H1 (cell line): Measurements from ENCODE around the gene DNAH1. TPM values are rescaled to one million over a fixed set of nuclear protein-coding genes. Genes with fewer than 3 reads are reported as not detected.

Experiments used
- CTCF ChIA-PET: fragments of 300-600 bp; sonication (Branson Sonifier 250); formaldehyde crosslinking; loops from one replicate; lab custom pipeline; 2021; ENCODE audit not compliant: partially characterized antibody; lab: Charles Lee
- POLR2A ChIA-PET: fragments of 300-600 bp; sonication (Branson Sonifier 250); formaldehyde crosslinking; loops from one replicate; lab custom pipeline; 2021; ENCODE audit warnings: inconsistent platforms; ENCODE audit not compliant: partially characterized antibody; lab: Charles Lee
- DNase-seq, 2 experiments: peaks; one replicate each; pipeline versions ENCODE4 v3.0.0 to v3.0.0-alpha.2; 2010 to 2022; ENCODE audit warnings: low spot score in 2 of 2, low read depth in 1 of 2, mixed read lengths in 1 of 2
- FAIRE-seq: peaks from 2 replicates; lab custom pipeline; 2011; peaks lifted over from hg19 to GRCh38; lab: Jason Lieb, UNC
- H2AFZ ChIP-seq: 2 replicates; pipeline ENCODE4 v1.8.1; 2012; ENCODE audit warnings: low read length, inconsistent platforms
- H2AK5ac ChIP-seq: 2 replicates; pipeline ENCODE4 v1.6.1; 2013; ENCODE audit warnings: low read depth, low read length
- H2BK120ac ChIP-seq: replicated peaks from 2 replicates; pipeline ENCODE3; 2013; ENCODE audit warnings: low read depth, low read length, inconsistent platforms
- H2BK12ac ChIP-seq: 2 replicates; pipeline ENCODE4 v1.6.1; 2013; ENCODE audit warnings: low read depth, low read length
- H2BK15ac ChIP-seq: 2 replicates; pipeline ENCODE4 v1.6.1; 2013; ENCODE audit warnings: low read length
- H2BK20ac ChIP-seq: 2 replicates; pipeline ENCODE4 v1.6.1; 2013; ENCODE audit warnings: low read length
- H2BK5ac ChIP-seq: 2 replicates; pipeline ENCODE4 v1.6.1; 2013; ENCODE audit warnings: low read depth, low read length
- H3K14ac ChIP-seq: 2 replicates; pipeline ENCODE4 v1.6.1; 2013; ENCODE audit warnings: inconsistent platforms; ENCODE audit not compliant: insufficient read length
- H3K18ac ChIP-seq: 2 replicates; pipeline ENCODE4 v1.6.1; 2013; ENCODE audit warnings: low read length; ENCODE audit errors: extremely low read depth
- H3K23ac ChIP-seq: 2 replicates; pipeline ENCODE4 v1.6.1; 2013; ENCODE audit warnings: inconsistent platforms; ENCODE audit not compliant: insufficient read length
- H3K23me2 ChIP-seq: 2 replicates; pipeline ENCODE4 v1.6.1; 2013; ENCODE audit warnings: low read depth, low read length
- H3K27ac ChIP-seq: 2 replicates; pipeline ENCODE4 v1.6.1; 2011; ENCODE audit warnings: low read depth, low read length, inconsistent platforms
- H3K27me3 ChIP-seq, 4 experiments: replicated peaks in 1 of 4; 1 replicate in 1 of 4; 2 replicates in 3 of 4; pipeline versions ENCODE4 v1.6.1 to v1.8.1; 2011 to 2013; ENCODE audit warnings: low read length in 3 of 4, mild to moderate bottlenecking in 3 of 4, inconsistent platforms in 2 of 4, mixed read lengths in 2 of 4, moderate library complexity in 1 of 4; ENCODE audit not compliant: control insufficient read depth in 3 of 4, insufficient read depth in 3 of 4; ENCODE audit errors: extremely low read depth in 1 of 4
- H3K36me3 ChIP-seq, 4 experiments: 2 replicates each; pipeline versions ENCODE4 v1.6.1 to v1.8.1; 2011 to 2013; ENCODE audit warnings: mild to moderate bottlenecking in 4 of 4, low read length in 3 of 4, moderate library complexity in 2 of 4, control low read depth in 1 of 4, inconsistent platforms in 1 of 4; ENCODE audit not compliant: insufficient read depth in 4 of 4, control insufficient read depth in 2 of 4
- H3K4ac ChIP-seq: replicated peaks from 2 replicates; pipeline ENCODE3; 2013; ENCODE audit warnings: low read length, low read depth, mixed read lengths, inconsistent platforms; ENCODE audit not compliant: insufficient read length
- H3K4me1 ChIP-seq, 4 experiments: replicated peaks in 1 of 4; 1 replicate in 1 of 4; 2 replicates in 3 of 4; pipeline versions ENCODE4 v1.6.1 to v1.8.1; 2011 to 2013; ENCODE audit warnings: low read length in 3 of 4, inconsistent platforms in 2 of 4, mixed read lengths in 1 of 4; ENCODE audit not compliant: insufficient read depth in 4 of 4, control insufficient read depth in 3 of 4
- H3K4me2 ChIP-seq, 2 experiments: 2 replicates each; pipeline versions ENCODE4 v1.6.1 to v1.8.1; 2011 to 2013; ENCODE audit warnings: low read depth in 2 of 2, low read length in 2 of 2, control low read depth in 1 of 2, inconsistent platforms in 1 of 2, mild to moderate bottlenecking in 1 of 2; ENCODE audit not compliant: insufficient read depth in 1 of 2
- H3K4me3 ChIP-seq, 4 experiments: fragments of 200-600, 300-600 bp in 1 of 4; sonication (generic), shearing (Covaris generic), sonication (Bioruptor Twin) in 1 of 4; 2 replicates each; pipeline versions ENCODE4 v1.5.1 to v1.8.1; 2011 to 2016; ENCODE audit warnings: low read length in 4 of 4, low read depth in 3 of 4, control low read depth in 2 of 4, inconsistent platforms in 2 of 4, mild to moderate bottlenecking in 2 of 4, mixed read lengths in 1 of 4, moderate library complexity in 1 of 4; ENCODE audit not compliant: insufficient read depth in 2 of 4; ENCODE audit errors: extremely low read depth in 1 of 4
- H3K56ac ChIP-seq: replicated peaks from 2 replicates; pipeline ENCODE3; 2013; ENCODE audit warnings: low read depth, mild to moderate bottlenecking, mixed read lengths, low read length, inconsistent platforms; ENCODE audit not compliant: insufficient read length
- H3K79me1 ChIP-seq: 2 replicates; pipeline ENCODE4 v1.6.1; 2013; ENCODE audit warnings: low read depth, low read length, control low read depth
- H3K79me2 ChIP-seq, 2 experiments: 2 replicates each; pipeline versions ENCODE4 v1.6.1 to v1.8.1; 2012 to 2013; ENCODE audit warnings: low read length in 2 of 2, mild to moderate bottlenecking in 2 of 2, inconsistent platforms in 1 of 2; ENCODE audit not compliant: insufficient read depth in 2 of 2, control insufficient read depth in 1 of 2
- H3K9ac ChIP-seq, 4 experiments: replicated peaks in 1 of 4; 1 replicate in 1 of 4; 2 replicates in 3 of 4; pipeline versions ENCODE4 v1.6.1 to v1.8.1; 2011 to 2013; ENCODE audit warnings: low read depth in 3 of 4, low read length in 3 of 4, control low read depth in 2 of 4, mild to moderate bottlenecking in 2 of 4, moderate library complexity in 2 of 4, inconsistent platforms in 1 of 4; ENCODE audit errors: extremely low read depth in 1 of 4
- H3K9me3 ChIP-seq, 2 experiments: 2 replicates each; pipeline versions ENCODE4 v1.6.1 to v1.8.1; 2012 to 2013; ENCODE audit warnings: mild to moderate bottlenecking in 2 of 2, moderate library complexity in 2 of 2, control low read depth in 1 of 2, inconsistent platforms in 1 of 2, low read depth in 1 of 2, low read length in 1 of 2, mixed read lengths in 1 of 2; ENCODE audit not compliant: insufficient read depth in 2 of 2
- H4K20me1 ChIP-seq, 2 experiments: replicated peaks in 1 of 2; 2 replicates each; pipeline versions ENCODE3 to v1.8.1; 2011 to 2013; ENCODE audit warnings: inconsistent platforms in 2 of 2, low read length in 2 of 2, mild to moderate bottlenecking in 1 of 2; ENCODE audit not compliant: insufficient read depth in 2 of 2, control insufficient read depth in 1 of 2
- H4K5ac ChIP-seq: 2 replicates; pipeline ENCODE4 v1.6.1; 2013; ENCODE audit warnings: low read length, low read depth, mixed read lengths, inconsistent platforms; ENCODE audit not compliant: insufficient read length
- H4K8ac ChIP-seq: 2 replicates; pipeline ENCODE4 v1.8.0; 2013; ENCODE audit warnings: mild to moderate bottlenecking, moderate library complexity, low read length, inconsistent platforms; ENCODE audit not compliant: insufficient read depth; ENCODE audit errors: extremely low read depth
- H4K91ac ChIP-seq: replicated peaks from 2 replicates; pipeline ENCODE3; 2013; ENCODE audit warnings: low read length, mixed read lengths, inconsistent platforms; ENCODE audit not compliant: insufficient read length
- CTCF ChIP-seq, 3 experiments: IDR thresholded peaks; 1 replicate in 2 of 3; 2 replicates in 1 of 3; pipeline versions ENCODE4 v1.5.1 to v1.6.1; 2011; ENCODE audit warnings: low read length in 3 of 3, mild to moderate bottlenecking in 3 of 3, inconsistent platforms in 2 of 3, low read depth in 1 of 3, moderate library complexity in 1 of 3; ENCODE audit not compliant: insufficient read depth in 1 of 3; ENCODE audit errors: control extremely low read depth in 1 of 3
- KDM1A ChIP-seq: fragments of 200-600, 300-600 bp; sonication (generic); IDR thresholded peaks from 2 replicates; pipeline ENCODE4 v1.7.1; 2016; ENCODE audit warnings: mild to moderate bottlenecking, low read length, borderline replicate concordance
- RAD21 ChIP-seq, 2 experiments: IDR thresholded peaks in 1 of 2; conservative IDR thresholded peaks in 1 of 2; 2 replicates each; pipeline ENCODE4 v1.6.1; 2011; ENCODE audit warnings: low read depth in 2 of 2, low read length in 2 of 2, improper control_type of control experiment in 1 of 2, inconsistent platforms in 1 of 2, mild to moderate bottlenecking in 1 of 2, moderate library complexity in 1 of 2
- WGBS, 2 experiments: shearing (Covaris generic) in 1 of 2; methylation state at CpG; one replicate each; pipeline versions ENCODE4 v1.1.6 to v1.1.7; 2013 to 2015; ENCODE audit warnings: low lambda C conversion rate in 2 of 2, mixed read lengths in 2 of 2, inconsistent platforms in 1 of 2, low coverage in 1 of 2, missing lambda C conversion rate in 1 of 2; ENCODE audit not compliant: insufficient replicate concordance in 2 of 2, insufficient coverage in 1 of 2, insufficient read length in 1 of 2; ENCODE audit errors: extremely low coverage in 1 of 2, missing lambda C conversion rate in 1 of 2; 5-methylcytosine and 5-hydroxymethylcytosine counted together
- polyA plus RNA-seq, 7 experiments: library from polyadenylated mRNA; depleted of rRNA in 3 of 7; stranded (reverse) in 5 of 7; unstranded in 2 of 7; fragments of >200 nt in 5 of 7; fragments of 200-250 nt in 2 of 7; gene quantifications; 1 replicate in 5 of 7; 2 replicates in 1 of 7; 4 replicates in 1 of 7; pipeline versions ENCODE4 v1.2.1 to v1.2.3, GENCODE V29; 2011 to 2013; ENCODE audit warnings: missing spikeins in 2 of 7, mixed read lengths in 2 of 7
- total RNA-seq: library from RNA; stranded (reverse); fragmentation: NEBNext Ultra II Directional; extraction: Animal tissue kit (Norgen Biotek cat#: 25700); gene quantifications from 2 replicates; pipeline ENCODE4 v1.2.1, GENCODE V29; 2021

Gene DNAH1
- total and polyA plus RNA-seq, 2 of the 8 experiments (the other 6 are each of a cell fraction or from before 2014, with no cell fraction given): 1.0 to 1.5 TPM

DNA sequence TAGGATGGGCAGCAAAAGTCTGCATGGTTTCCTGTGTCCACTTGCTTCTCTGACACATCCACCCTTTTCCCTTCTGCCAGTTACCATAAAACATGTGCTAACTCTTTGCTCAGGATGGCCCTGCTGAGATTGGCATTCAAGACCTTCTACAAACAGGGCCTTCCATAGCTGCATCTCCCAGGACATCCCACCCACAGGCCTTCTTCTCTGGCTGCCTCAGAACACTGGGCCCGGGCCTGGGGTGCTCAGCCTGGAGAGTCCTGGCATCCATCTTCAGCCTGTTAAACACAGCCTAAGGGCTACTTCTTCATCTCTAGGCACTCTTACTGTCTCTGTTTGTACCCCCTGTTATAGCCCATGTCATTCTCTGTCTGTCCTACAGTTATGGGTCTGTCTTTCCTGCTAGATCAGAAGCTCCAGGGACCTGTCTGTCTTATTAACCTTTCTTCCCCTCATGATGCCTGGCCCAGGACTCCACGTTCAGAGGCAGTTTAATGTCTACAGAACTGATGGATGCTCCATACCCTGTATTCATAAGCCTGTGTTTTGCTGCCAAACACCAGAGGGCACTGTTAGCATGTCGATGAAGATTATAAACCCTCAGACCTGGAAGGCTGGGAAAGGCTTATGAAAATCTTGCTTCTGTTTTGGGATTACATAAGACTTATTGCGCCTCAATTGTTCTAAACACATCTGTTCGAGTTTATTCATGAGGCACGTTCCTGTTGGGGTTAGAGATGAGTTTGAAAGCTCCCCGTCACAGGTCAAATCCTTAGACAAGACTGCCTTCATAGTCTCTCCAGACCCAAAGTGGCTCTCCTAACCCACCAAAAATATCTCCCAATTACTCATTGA lies 112.3 kb downstream of the DNAH1 start:
- 39% methylated on average over 7 of the region's 7 CpGs; no CpG with 5 or more reads in 1 of the 2 experiments for WGBS, 2 experiments
- no peak overlapping the region for H2BK15ac ChIP-seq
- H3K4ac ChIP-seq: no peak overlapping the region
- no peak overlapping the region for H2AFZ ChIP-seq
- H3K79me1 ChIP-seq: no peaks in the 10 kb centered on the region
- no peak overlapping the region for H4K8ac ChIP-seq
- no peak overlapping the region for H2BK5ac ChIP-seq
- FAIRE-seq (peak; percentile 95), DNase-seq (no peak)
- H3K36me3 ChIP-seq: no peaks in the 10 kb centered on the region
- no peak overlapping the region for H3K27ac ChIP-seq
- CTCF ChIA-PET: interaction anchor here (0.9 to 4.4 kb wide), 25 partner anchors 10 to 415 kb away, joined by 3 to 23 read pairs (median 4); no protein-coding TSS in a partner anchor
- no peak overlapping the region for H2BK120ac ChIP-seq
- no peak overlapping the region for H3K23ac ChIP-seq
- H2BK20ac ChIP-seq: no peak overlapping the region
- no peak overlapping the region for H3K4me2 ChIP-seq
- H3K23me2 ChIP-seq: no peaks in the 10 kb centered on the region
- no peak overlapping the region for H2AK5ac ChIP-seq
- no peak overlapping the region for H4K91ac ChIP-seq
- H3K14ac ChIP-seq: no peak overlapping the region
- no peaks in the 10 kb centered on the region for H3K79me2 ChIP-seq
- H3K18ac ChIP-seq: no peak overlapping the region
- peaks cover 0 to under 1% (median 0%) of the 10 kb centered on the region in 4 experiments; a peak in 1 of 7 replicates for H3K4me1 ChIP-seq
- no peak overlapping the region for H3K4me3 ChIP-seq
- POLR2A ChIA-PET: interaction anchor here (0.8 to 10.5 kb wide), 2 partner anchors 18 to 29 kb away, joined by 4 to 112 read pairs; partner anchors contain the start of gene SEMA3G
- peak in 2 of 3 experiments; percentile 79 to 81; a peak in 3 of 4 replicates for TF ChIP-seq CTCF (IDR thresholded peaks at IDR 0.05; ENCODE audit: control extremely low read depth in 1 of 3, insufficient read depth in 1 of 3, low read depth in 1 of 3, low read length in 3 of 3)
- no peak for TF ChIP-seq KDM1A
- peak; percentile 80 to 86 for TF ChIP-seq RAD21 (IDR thresholded peaks at IDR 0.05 in 1 of 2, conservative IDR thresholded peaks at IDR 0.05 in 1 of 2; ENCODE audit: low read depth in 2 of 2, low read length in 2 of 2)
- H3K9me3 ChIP-seq: no peaks in the 10 kb centered on the region
- H3K56ac ChIP-seq: no peak overlapping the region
- no peaks in the 10 kb centered on the region for H4K20me1 ChIP-seq
- H2BK12ac ChIP-seq: no peak overlapping the region
- H4K5ac ChIP-seq: no peak overlapping the region
- H3K27me3 ChIP-seq: no peaks in the 10 kb centered on the region
- H3K9ac ChIP-seq: no peak overlapping the region
